DMS53 (cell line): Measurements from ENCODE around the gene NEK8.

Source experiments
- DNase-seq: peaks from one replicate; lab custom pipeline; 2025; lab: John Stamatoyannopoulos, UW

Gene NEK8

GRCh38 chr17:28728364-28729200, at the start of gene NEK8:
Gene NEK8, plus strand, starts transcription at chr17:28728788. Its CDS starts 26 bp downstream, at chr17:28728814.
- peak; percentile 93 for DNase-seq

GRCh38 chr17:28682655-28683054, 45.9 kb upstream of the NEK8 start:
- no peak for DNase-seq

- DNase-seq: peak; percentile 80
Observed at GRCh38 chr17:28684963-28685362, 43.6 kb upstream of the NEK8 start.

GRCh38 chr17:28685366-28685765, 43.2 kb upstream of the NEK8 start:
- no peak for DNase-seq

- no peak for DNase-seq
Observed at GRCh38 chr17:28686296-28686695, 42.3 kb upstream of the NEK8 start.

GRCh38 chr17:28688481-28688880, 40.1 kb upstream of the NEK8 start:
- no peak for DNase-seq

GRCh38 chr17:28689011-28689410, 39.6 kb upstream of the NEK8 start:
- DNase-seq: no peak

GRCh38 chr17:28693869-28694268, 34.7 kb upstream of the NEK8 start:
- DNase-seq: no peak

GRCh38 chr17:28698253-28698941, 30.2 kb upstream of the NEK8 start:
- DNase-seq: peak; percentile 95

GRCh38 chr17:28700278-28700677, 28.3 kb upstream of the NEK8 start:
- DNase-seq: no peak

GRCh38 chr17:28700830-28701492, 27.6 kb upstream of the NEK8 start:
- peak; percentile 90 for DNase-seq

- peak; percentile 34 for DNase-seq
Observed at GRCh38 chr17:28702026-28702751, 26.4 kb upstream of the NEK8 start.

GRCh38 chr17:28702752-28703150, 25.8 kb upstream of the NEK8 start:
- DNase-seq: no peak

- no peak for DNase-seq
Observed at GRCh38 chr17:28703552-28704218, 24.9 kb upstream of the NEK8 start.

GRCh38 chr17:28704219-28704858, 24.2 kb upstream of the NEK8 start:
- DNase-seq: no peak

GRCh38 chr17:28705074-28705659, 23.4 kb upstream of the NEK8 start:
- no peak for DNase-seq

- no peak for DNase-seq
Observed at GRCh38 chr17:28705728-28706334, 22.8 kb upstream of the NEK8 start.

GRCh38 chr17:28706471-28707338, 21.9 kb upstream of the NEK8 start:
- DNase-seq: no peak

- no peak for DNase-seq
Observed at GRCh38 chr17:28707339-28707720, 21.3 kb upstream of the NEK8 start.
